Endothelial cell of umbilical vein (primary cell): ENCODE results near the gene GDI1. TPM values are rescaled to one million over a fixed set of nuclear protein-coding genes. Genes with fewer than 3 reads are reported as not detected.

Experiments
- BruUV-seq: library from RNA; stranded (reverse); fragments of 400-500 nt; replicated peaks from 2 replicates; lab custom pipeline; 2021; lab: Mats Ljungman, UMichigan
- CTCF ChIA-PET: fragments of 300-600, 350-600 bp; sonication (Branson Sonifier 250); formaldehyde crosslinking; loops from one replicate; lab custom pipeline; 2021; ENCODE audit warnings: antibody characterized with exemption, inconsistent platforms; lab: Charles Lee
- POLR2A ChIA-PET: fragments of 300-600, 350-600 bp; sonication (Branson Sonifier 250); formaldehyde crosslinking; loops from one replicate; lab custom pipeline; 2021; ENCODE audit warnings: antibody characterized with exemption, inconsistent platforms; lab: Charles Lee
- DNase-seq: peaks from one replicate; pipeline ENCODE4 v3.0.0-alpha.2; 2011; ENCODE audit warnings: low read depth, low spot score
- FAIRE-seq: peaks from 2 replicates; lab custom pipeline; 2011; peaks lifted over from hg19 to GRCh38; lab: Jason Lieb, UNC
- H2AFZ ChIP-seq: 2 replicates; pipeline ENCODE4 v1.6.0; 2012; ENCODE audit warnings: low read depth, low read length, control low read depth, inconsistent platforms
- H3K27ac ChIP-seq: 2 replicates; pipeline ENCODE4 v1.5.1; 2011; ENCODE audit warnings: low read depth, mild to moderate bottlenecking, control low read depth, low read length, moderate library complexity; ENCODE audit not compliant: insufficient read depth
- H3K27me3 ChIP-seq, 2 experiments: 2 replicates each; pipeline versions ENCODE4 v1.6.0 to v1.6.1; 2011; ENCODE audit warnings: low read length in 2 of 2, mixed read lengths in 1 of 2; ENCODE audit not compliant: control insufficient read depth in 2 of 2, insufficient read depth in 2 of 2
- H3K36me3 ChIP-seq, 2 experiments: 2 replicates in 1 of 2; 3 replicates in 1 of 2; pipeline ENCODE4 v1.5.1; 2011; ENCODE audit warnings: low read length in 2 of 2, mild to moderate bottlenecking in 1 of 2, moderate library complexity in 1 of 2; ENCODE audit not compliant: control insufficient read depth in 2 of 2, insufficient read depth in 2 of 2; ENCODE audit errors: extremely low read depth in 1 of 2
- H3K4me1 ChIP-seq: 3 replicates; pipeline ENCODE4 v1.5.1; 2011; ENCODE audit warnings: mild to moderate bottlenecking, low read length; ENCODE audit not compliant: control insufficient read depth, insufficient read depth; ENCODE audit errors: extremely low read depth
- H3K4me2 ChIP-seq: 2 replicates; pipeline ENCODE4 v1.6.1; 2011; ENCODE audit warnings: low read length, control low read depth, mixed read lengths; ENCODE audit not compliant: insufficient read depth
- H3K4me3 ChIP-seq, 3 experiments: fragments of 200-600 bp in 1 of 3; sonication (generic), shearing (Covaris generic) in 1 of 3; replicated peaks in 1 of 3; 2 replicates each; pipeline ENCODE4 v1.5.1; 2011 to 2016; ENCODE audit warnings: control low read depth in 3 of 3, low read length in 3 of 3, mild to moderate bottlenecking in 2 of 3, inconsistent platforms in 1 of 3, low read depth in 1 of 3, moderate library complexity in 1 of 3; ENCODE audit not compliant: insufficient read depth in 1 of 3
- H3K79me2 ChIP-seq: 2 replicates; pipeline ENCODE4 v1.6.0; 2012; ENCODE audit warnings: low read length, inconsistent platforms; ENCODE audit not compliant: control insufficient read depth, insufficient read depth
- H3K9ac ChIP-seq: replicated peaks from 2 replicates; pipeline ENCODE3; 2011; ENCODE audit warnings: low read length, control low read depth; ENCODE audit not compliant: insufficient read depth; ENCODE audit errors: extremely low read depth
- H3K9me1 ChIP-seq: replicated peaks from 3 replicates; pipeline ENCODE4 v1.6.0; 2011; ENCODE audit warnings: mild to moderate bottlenecking, low read length; ENCODE audit not compliant: control insufficient read depth, insufficient read depth; ENCODE audit errors: extremely low read depth
- H3K9me3 ChIP-seq: replicated peaks from 2 replicates; pipeline ENCODE4 v1.5.1; 2012; ENCODE audit warnings: low read length, inconsistent platforms; ENCODE audit not compliant: control insufficient read depth, insufficient read depth
- H4K20me1 ChIP-seq: replicated peaks from 2 replicates; pipeline ENCODE3; 2011; ENCODE audit warnings: mild to moderate bottlenecking, low read length; ENCODE audit not compliant: control insufficient read depth, insufficient read depth; ENCODE audit errors: extremely low read depth
- CTCF ChIP-seq, 2 donors: IDR thresholded peaks; 1 replicate in 1 of 2; 2 replicates in 1 of 2; pipeline ENCODE4 v1.5.1; 2011; ENCODE audit warnings: low read length in 2 of 2, mild to moderate bottlenecking in 2 of 2, moderate library complexity in 2 of 2, control low read depth in 1 of 2, inconsistent platforms in 1 of 2, low read depth in 1 of 2; ENCODE audit not compliant: insufficient read depth in 1 of 2; ENCODE audit errors: extremely low read depth in 1 of 2
- EZH2 ChIP-seq: IDR thresholded peaks from 2 replicates; pipeline ENCODE4 v1.6.1; 2012; ENCODE audit warnings: borderline replicate concordance, low read depth, mild to moderate bottlenecking, moderate library complexity, low read length, inconsistent platforms; ENCODE audit not compliant: severe bottlenecking
- FOS ChIP-seq: IDR thresholded peaks from 2 replicates; pipeline ENCODE4 v1.6.1; 2011; ENCODE audit warnings: mild to moderate bottlenecking, low read length, moderate library complexity, borderline replicate concordance; ENCODE audit not compliant: insufficient read depth
- GATA2 ChIP-seq: IDR thresholded peaks from 2 replicates; pipeline ENCODE4 v1.7.0; 2011; ENCODE audit warnings: low read depth, mild to moderate bottlenecking, moderate library complexity, mixed read lengths, low read length; ENCODE audit not compliant: insufficient read length, insufficient read depth
- JUN ChIP-seq: IDR thresholded peaks from 2 replicates; pipeline ENCODE4 v1.6.1; 2011; ENCODE audit warnings: borderline replicate concordance, low read depth; ENCODE audit not compliant: insufficient read length, insufficient read depth
- MAX ChIP-seq: IDR thresholded peaks from 2 replicates; pipeline ENCODE4 v1.6.1; 2011; ENCODE audit not compliant: insufficient read depth, insufficient read length
- MYC ChIP-seq: IDR thresholded peaks from one replicate; pipeline ENCODE4 v1.6.1; 2011; ENCODE audit warnings: mild to moderate bottlenecking, low read depth, low read length
- POLR2A ChIP-seq: IDR thresholded peaks from 2 replicates; pipeline ENCODE4 v1.6.1; 2012; ENCODE audit warnings: low read depth, mild to moderate bottlenecking, control low read depth, low read length
- POLR2AphosphoS5 ChIP-seq: IDR thresholded peaks from 2 replicates; pipeline ENCODE4 v1.6.1; 2012; ENCODE audit warnings: low read depth, mild to moderate bottlenecking, control low read depth, low read length, moderate library complexity; ENCODE audit not compliant: insufficient read depth
- dilution Hi-C: fragments of 300-500 bp; cut with MboI; formaldehyde crosslinking; loops from one replicate; pipeline ENCODE4 v1.15.0; 2019; ENCODE audit warnings: low sequenced_read_pairs; ENCODE audit not compliant: extremely low pct_ligation_motif_present
- intact Hi-C: fragments of 100-400 bp; cut with micrococcal nuclease; formaldehyde crosslinking; loops from one replicate; pipeline ENCODE4 v1.10.0; 2022
- polyA plus RNA-seq, 4 experiments: library from polyadenylated mRNA; depleted of rRNA in 3 of 4; stranded (reverse) in 3 of 4; unstranded in 1 of 4; fragments of >200 nt; gene quantifications; 2 replicates each; pipeline versions ENCODE4 v1.2.1 to v1.2.3, GENCODE V29; 2011 to 2012; ENCODE audit warnings: missing spikeins in 1 of 4
- total RNA-seq: library from RNA; stranded (reverse); gene quantifications from 2 replicates; pipeline ENCODE4 v1.2.3, GENCODE V29; 2021

GDI1 gene
- total and polyA plus RNA-seq, 2 donors (not counting 3 experiments of a cell fraction or from before 2014, with no cell fraction given) = 128 to 247 TPM

- BruUV-seq = no TSS peak
- dilution Hi-C loops = no loop called here
These were observed 4.6 kb downstream of the GDI1 start for GRCh38 chrX:154441564-154441963.

More at GRCh38 chrX:154441564-154441963, 4.6 kb downstream of the GDI1 start:
- FAIRE-seq = no peak
- ChIA-PET POLR2A (no interaction called here), CTCF (interaction anchor here (1.4 kb wide), 1 partner anchor 14 kb away, joined by 3 read pairs; no protein-coding TSS in a partner anchor)
- H3K79me2 ChIP-seq = peaks cover 64% of the 10 kb centered on the region
- H2AFZ ChIP-seq = no peak overlapping the region
- no peaks in the 10 kb centered on the region for H3K27me3 ChIP-seq
- no peak overlapping the region for H3K4me2 ChIP-seq
- no peak for DNase-seq
- TF ChIP-seq JUN = no peak
- no peak for TF ChIP-seq POLR2A
- no peak for TF ChIP-seq MAX
- no peak for TF ChIP-seq GATA2
- no peak for TF ChIP-seq POLR2AphosphoS5
- TF ChIP-seq MYC = no peak
- no peak for TF ChIP-seq EZH2
- no peak for TF ChIP-seq CTCF (IDR thresholded peaks at IDR 0.05; ENCODE audit: extremely low read depth in 1 of 2, insufficient read depth in 1 of 2, low read depth in 1 of 2, low read length in 2 of 2)
- TF ChIP-seq FOS = no peak
- H3K27ac ChIP-seq = no peak overlapping the region
- H3K4me1 ChIP-seq = peaks cover 15% of the 10 kb centered on the region
- no peaks in the 10 kb centered on the region for H4K20me1 ChIP-seq
- H3K9me3 ChIP-seq = no peaks in the 10 kb centered on the region
- H3K9ac ChIP-seq = no peak overlapping the region
- no peak overlapping the region for H3K4me3 ChIP-seq
- peaks cover 4 to 25% of the 10 kb centered on the region in 2 experiments for H3K36me3 ChIP-seq
- no peaks in the 10 kb centered on the region for H3K9me1 ChIP-seq
- intact Hi-C loops = loop anchor here (5.0 kb wide), 2 partner anchors 34 to 36 kb away; partner anchors contain the start of genes DNASE1L1 and LAGE3
